Kidney tubule cell (primary cell): Measurements from ENCODE around the gene CDK5RAP3.

ENCODE experiments used
- DNase-seq: peaks from one replicate; pipeline ENCODE4 v3.0.0-alpha.2; 2018; ENCODE audit warnings: low spot score

The CDK5RAP3 gene

DNA sequence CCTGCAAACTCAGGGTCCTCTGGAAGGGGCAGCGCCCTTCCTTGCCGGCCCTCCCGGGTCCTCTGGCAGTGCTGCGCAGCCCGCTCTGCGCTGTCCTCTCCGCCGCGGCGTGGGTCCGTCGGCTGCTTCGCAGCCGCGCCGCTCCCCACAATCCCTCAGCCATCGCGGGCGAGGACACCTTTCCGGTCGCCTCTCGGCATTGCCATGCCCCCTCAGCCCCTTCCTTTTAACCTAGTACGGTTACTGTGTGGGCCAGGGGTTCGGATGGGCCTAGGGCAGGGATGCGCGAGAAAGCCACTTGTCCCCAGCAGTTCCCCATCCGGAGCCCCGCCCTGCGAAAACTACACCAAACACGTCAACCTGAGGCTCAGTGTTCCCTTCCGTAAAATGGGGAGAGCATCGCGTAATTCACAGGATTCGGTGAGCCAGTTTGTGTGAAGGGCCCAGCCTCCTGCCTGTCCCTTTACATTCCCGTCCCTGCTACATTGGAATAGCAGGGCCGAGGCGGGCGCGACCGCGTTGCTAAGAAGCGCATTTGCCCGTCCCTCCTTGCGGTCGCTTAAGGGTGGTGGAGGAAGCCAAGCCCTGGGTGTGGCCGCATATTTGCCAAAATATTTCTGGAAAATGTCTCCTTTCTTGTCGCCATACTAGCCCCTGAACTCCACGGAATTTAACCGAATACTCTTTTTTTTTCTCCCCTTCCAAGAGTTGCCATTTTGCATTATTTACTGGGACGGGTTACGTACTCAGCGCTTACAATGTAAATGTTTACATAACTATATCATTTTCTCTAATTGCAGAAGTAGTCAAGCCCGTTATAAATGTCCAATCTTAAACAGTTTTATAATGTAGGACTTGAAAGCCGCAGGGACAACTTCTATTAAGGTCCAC lies 53.5 kb downstream of the CDK5RAP3 start:
- DNase-seq: peak; percentile 60

DNA sequence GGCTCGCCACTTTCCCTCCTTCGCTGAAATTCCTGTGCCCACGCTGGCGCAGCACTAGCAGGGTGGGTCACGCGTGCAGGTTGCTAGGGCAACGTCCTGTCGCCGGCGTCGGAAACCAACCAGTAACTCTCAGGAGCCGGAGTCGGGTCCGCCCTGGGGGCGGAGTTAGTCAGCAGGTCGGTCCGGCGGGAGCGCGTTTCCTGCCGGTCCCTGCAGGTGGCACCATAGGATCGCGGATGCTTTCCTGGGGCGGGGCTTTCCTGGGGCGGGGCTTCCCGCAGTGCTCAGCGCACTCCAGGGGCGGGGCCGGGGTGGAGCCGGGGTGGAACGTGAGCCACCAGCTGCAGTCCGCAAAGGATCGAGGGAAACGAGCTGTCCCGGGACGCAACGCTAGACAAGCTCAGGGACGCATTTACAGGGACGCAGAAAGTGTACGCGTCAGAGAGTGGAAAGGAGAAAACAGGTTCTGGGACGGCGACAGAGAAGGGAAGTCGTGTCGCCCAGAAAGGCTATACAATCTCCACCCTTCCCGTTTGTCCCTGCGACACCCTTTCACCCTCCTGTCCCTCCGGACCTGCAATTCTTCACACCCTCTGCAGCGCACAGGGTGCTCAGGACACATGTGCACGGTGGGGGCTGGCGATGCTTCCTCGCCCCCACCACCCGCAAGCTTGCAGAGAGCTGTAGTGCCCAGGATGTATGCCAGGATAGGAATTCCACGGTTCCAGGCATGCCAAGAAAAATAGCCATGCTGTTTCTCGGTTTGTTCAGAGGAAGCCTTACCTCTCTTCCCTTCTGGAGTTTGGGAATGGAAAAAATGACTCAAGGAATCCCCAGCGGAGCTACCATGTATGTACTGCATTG lies 54.4 kb downstream of the CDK5RAP3 start:
- DNase-seq: peak; percentile 97

DNA sequence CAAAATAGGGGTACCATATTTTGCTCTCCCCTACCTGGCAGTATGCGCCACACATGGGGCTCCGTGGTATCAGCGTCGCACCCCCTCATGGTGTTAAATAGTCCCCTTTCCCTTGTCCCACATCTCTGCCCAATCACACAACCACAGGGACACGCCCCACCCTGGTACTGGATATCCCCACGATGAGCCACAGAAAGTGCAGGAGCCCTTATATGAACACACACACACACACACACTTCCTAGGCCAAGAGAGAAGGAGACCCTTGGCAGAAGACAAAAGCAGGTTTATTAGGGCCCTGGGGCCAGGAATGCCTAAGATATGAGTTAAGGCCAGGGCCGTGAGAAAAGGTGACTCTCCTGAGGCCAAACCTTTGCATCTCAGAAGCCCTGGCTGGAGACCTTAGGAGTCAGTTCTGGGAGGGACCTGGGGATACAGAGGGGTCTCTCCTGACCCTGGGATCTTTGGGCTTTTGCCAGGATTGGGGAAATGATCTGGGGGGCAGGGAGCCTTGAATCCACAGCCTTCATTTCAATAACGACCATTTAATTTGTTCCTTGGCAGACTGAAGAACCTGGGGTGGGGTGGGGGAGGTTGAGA lies 55.1 kb downstream of the CDK5RAP3 start:
- DNase-seq: peak; percentile 43

DNA sequence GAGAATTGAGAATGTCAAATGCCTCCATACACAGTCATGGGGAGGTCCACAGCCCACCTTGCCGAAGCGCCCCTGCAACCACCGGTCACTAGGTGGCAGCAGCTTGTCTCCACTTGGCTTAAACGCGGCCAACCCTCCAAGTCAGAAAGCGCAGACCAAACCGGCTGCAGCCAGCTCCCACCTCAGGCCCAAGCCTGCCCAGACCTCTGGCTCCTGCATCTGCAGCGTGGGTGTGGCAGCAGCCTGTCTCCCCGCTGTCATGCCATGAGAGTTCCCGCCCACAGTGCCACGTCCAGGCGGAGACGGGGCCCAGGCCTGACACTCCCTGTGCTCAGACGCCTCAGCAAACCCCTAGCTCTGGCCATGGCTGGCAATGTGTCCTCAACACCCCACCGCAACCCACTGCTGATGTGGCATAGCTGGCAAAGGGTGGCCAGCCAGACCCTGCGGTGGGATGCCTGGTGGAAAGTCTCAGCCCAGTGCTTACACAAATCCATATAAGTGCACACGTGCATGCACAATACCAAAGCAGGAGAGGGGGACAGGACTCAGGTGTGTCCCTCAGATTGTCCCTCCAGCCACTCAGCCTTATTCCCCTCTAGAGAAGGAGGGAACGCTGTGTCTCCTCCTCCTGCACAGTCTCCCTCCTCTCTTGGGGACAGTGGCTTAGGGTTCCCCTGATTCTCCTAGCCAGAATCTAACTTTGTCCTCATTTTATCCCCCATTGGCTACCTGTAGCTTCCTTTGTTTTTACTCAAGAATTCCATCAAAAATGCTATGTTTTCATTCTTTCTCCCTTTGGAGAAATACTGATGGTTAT lies 55.8 kb downstream of the CDK5RAP3 start:
- peak; percentile 88 for DNase-seq

DNA sequence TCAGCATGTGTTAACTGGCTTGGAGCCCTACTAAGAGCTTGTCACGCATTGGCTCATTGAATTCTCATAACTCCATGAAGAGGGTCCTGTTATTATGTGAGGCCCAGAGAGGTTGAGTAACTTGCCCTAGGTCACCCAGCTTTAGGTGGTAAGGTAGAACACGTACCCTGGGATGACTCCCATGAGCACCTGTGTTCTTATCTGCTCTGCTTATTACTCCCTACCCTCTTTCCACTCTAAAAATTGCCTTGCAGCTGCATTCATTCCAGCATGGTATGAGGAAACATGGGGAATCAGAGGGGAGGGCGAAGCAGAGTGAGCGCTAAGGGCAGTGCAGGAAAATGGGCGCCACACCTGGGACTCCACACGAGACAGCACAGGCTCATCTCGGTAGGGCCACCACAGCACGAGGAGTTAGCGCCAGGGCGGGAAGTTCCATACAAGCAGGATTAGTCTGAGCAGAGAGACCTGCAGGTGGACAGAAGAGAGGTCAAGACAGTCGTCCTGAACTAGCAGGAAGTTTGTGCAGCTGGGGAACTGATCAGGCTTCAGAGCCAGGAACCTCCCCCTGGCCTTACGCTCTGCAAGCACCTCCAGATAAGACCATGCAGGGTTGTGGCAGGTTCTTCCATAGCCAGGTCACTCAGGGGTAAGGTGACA lies 56.5 kb downstream of the CDK5RAP3 start:
- no peak for DNase-seq

DNA sequence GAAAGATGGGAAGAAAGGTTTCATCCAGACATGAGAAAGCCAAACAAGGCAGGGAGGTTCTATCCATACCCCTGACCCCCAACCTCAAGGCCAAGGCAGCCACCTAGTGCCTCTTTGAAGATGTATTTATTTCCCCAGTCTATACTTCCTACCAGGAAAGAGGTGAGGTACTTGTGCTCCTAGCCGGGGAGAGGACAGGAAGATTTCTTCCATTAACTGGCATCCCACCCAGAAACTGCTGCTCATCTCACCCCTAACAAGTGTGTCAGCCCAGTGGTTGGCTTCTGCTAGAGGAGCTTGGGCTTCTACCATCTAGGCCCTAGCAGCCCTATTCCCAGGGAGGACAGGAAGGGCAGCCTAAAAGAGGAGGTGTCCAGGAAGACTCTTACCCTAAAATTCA lies 57.8 kb downstream of the CDK5RAP3 start:
- DNase-seq: no peak

DNA sequence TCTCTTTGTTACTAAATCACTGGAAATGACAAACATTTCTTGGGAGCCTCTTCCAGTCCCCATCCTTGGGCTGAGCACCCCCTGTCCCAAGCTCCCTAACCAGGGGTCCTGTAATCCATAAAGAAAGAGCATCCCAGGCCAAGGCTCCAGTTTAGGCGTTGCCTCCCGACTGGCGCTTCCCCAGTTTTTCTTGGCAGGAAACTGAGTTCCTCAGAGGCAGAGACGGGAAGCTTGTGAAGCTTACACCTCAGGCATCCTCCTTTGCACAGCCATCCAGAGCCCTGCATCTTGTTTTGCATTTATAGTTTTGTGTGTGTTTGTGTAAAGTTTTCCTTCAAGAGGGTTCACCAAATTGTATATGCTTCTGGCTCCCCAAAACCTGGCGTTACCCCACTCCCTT lies 59.6 kb downstream of the CDK5RAP3 start:
- DNase-seq: no peak
